ENCODE measurements around the gene B3GAT3. TPM values are rescaled to one million over a fixed set of nuclear protein-coding genes. Genes with fewer than 3 reads are reported as not detected.

B3GAT3 gene
- total RNA-seq, 6 donors from 2014 or later: 21.3 to 43.9 (median 37.9) TPM

- WGBS, 2 donors: 53 to 67% methylated on average over 15 to 17 of the region's 17 CpGs
- H3K36me3 ChIP-seq: peaks cover 12 to 56% (median 26%) of the 10 kb centered on the region in 4 donors
- H3K4me3 ChIP-seq: peak overlapping the region in 3 of 4 donors; percentile 78 to 88 (median 85)
- peaks cover 34 to 45% (median 39%) of the 10 kb centered on the region in 4 donors for H3K4me1 ChIP-seq
- H3K9me3 ChIP-seq: no peaks in the 10 kb centered on the region
- H3K27ac ChIP-seq: peak overlapping the region; percentile 85 to 93 (median 91)
- DNase-seq (peak in 1 of 2 donors; percentile 83), ATAC-seq (ENCODE audit: low FRiP score in 2 of 2) (no peak)
- no peaks in the 10 kb centered on the region for H3K27me3 ChIP-seq
- TF ChIP-seq CTCF (IDR thresholded peaks at IDR 0.05): no peak
- TF ChIP-seq EP300 (IDR thresholded peaks at IDR 0.05): no peak
- TF ChIP-seq POLR2AphosphoS5 (IDR thresholded peaks at IDR 0.05): no peak
- TF ChIP-seq POLR2A (IDR thresholded peaks at IDR 0.05): no peak
These were observed 46.6 kb downstream of the B3GAT3 start for GRCh38 chr11:62575156-62575555.

GRCh38 chr11:62574363-62575071 lies 47.3 kb downstream of the B3GAT3 start:
- H3K9me3 ChIP-seq: no peaks in the 10 kb centered on the region
- DNase-seq (peak; percentile 31 to 86), ATAC-seq (ENCODE audit: low FRiP score in 2 of 2) (peak; percentile 24 to 49)
- no peaks in the 10 kb centered on the region for H3K27me3 ChIP-seq
- WGBS, 2 donors: 0 to 1% methylated on average over 23 to 33 of the region's 33 CpGs
- peaks cover 17 to 57% (median 32%) of the 10 kb centered on the region in 4 donors for H3K36me3 ChIP-seq
- peak in 1 of 2 donors; percentile 12 for TF ChIP-seq POLR2AphosphoS5 (IDR thresholded peaks at IDR 0.05)
- no peak for TF ChIP-seq CTCF (IDR thresholded peaks at IDR 0.05)
- peaks cover 34 to 45% (median 39%) of the 10 kb centered on the region in 4 donors for H3K4me1 ChIP-seq
- peak overlapping the region; percentile 85 to 93 (median 91) for H3K27ac ChIP-seq
- peak overlapping the region; percentile 67 to 88 (median 82) for H3K4me3 ChIP-seq

GRCh38 chr11:62573592-62574362 lies 48.0 kb downstream of the B3GAT3 start, which contains the start of gene EEF1G:
EEF1G (minus strand) TSS chr11:62573891; CDS start chr11:62573842, 49 bp downstream.
- H3K4me3 ChIP-seq: peak within 1 kb of the TSS; percentile 78 to 90 (median 86)
- H3K9me3 ChIP-seq: no peaks in the 10 kb centered on the region
- TF ChIP-seq EP300 (IDR thresholded peaks at IDR 0.05) (peak in 1 of 4 donors; percentile 22), POLR2AphosphoS5 (IDR thresholded peaks at IDR 0.05) (peak; percentile 60 to 93), POLR2A (IDR thresholded peaks at IDR 0.05) (peak; percentile 33 to 95 (median 71)), CTCF (IDR thresholded peaks at IDR 0.05) (peak in 1 of 6 experiments; percentile 25)
- 0 to 1% methylated on average over 35 to 38 of the region's 46 CpGs for WGBS, 2 donors
- peaks cover 23 to 57% (median 37%) of the 10 kb centered on the region in 4 donors for H3K36me3 ChIP-seq
- H3K27ac ChIP-seq: peak within 1 kb of the TSS; percentile 85 to 93 (median 91)
- no peaks in the 10 kb centered on the region for H3K27me3 ChIP-seq
- peak; percentile 98 for ATAC-seq (ENCODE audit: low FRiP score in 2 of 2)
- peak; percentile 97 to 100 for DNase-seq
- peaks cover 34 to 45% (median 39%) of the 10 kb centered on the region in 4 donors for H3K4me1 ChIP-seq

GRCh38 chr11:62573006-62573591 lies 48.7 kb downstream of the B3GAT3 start:
- Histone ChIP-seq H3K4me1 (peaks cover 34 to 45% (median 39%) of the 10 kb centered on the region in 4 donors), H3K36me3 (peaks cover 25 to 57% (median 38%) of the 10 kb centered on the region in 4 donors)
- ATAC-seq (ENCODE audit: low FRiP score in 2 of 2): peak in 1 of 2 donors; percentile 1

More at GRCh38 chr11:62573006-62573591, 48.7 kb downstream of the B3GAT3 start:
- WGBS, 2 donors: 1% methylated on average over 25 to 33 of the region's 33 CpGs
- Histone ChIP-seq H3K27ac (peak overlapping the region; percentile 69 to 93 (median 90)), H3K27me3 (no peaks in the 10 kb centered on the region), H3K9me3 (no peaks in the 10 kb centered on the region), H3K4me3 (peak overlapping the region; percentile 78 to 90 (median 86))
- TF ChIP-seq POLR2AphosphoS5 (IDR thresholded peaks at IDR 0.05): no peak
- no peak for TF ChIP-seq EP300 (IDR thresholded peaks at IDR 0.05)
- TF ChIP-seq CTCF (IDR thresholded peaks at IDR 0.05): no peak
- TF ChIP-seq POLR2A (IDR thresholded peaks at IDR 0.05): no peak
- DNase-seq: no peak
